Brain pericyte (primary cell): ENCODE data around the gene ZCCHC3.
"Not testable (repeated sequence)": the region's sequence is repeated elsewhere in the genome, so short reads cannot be mapped to it uniquely, and the experiment has no call there.

ENCODE experiments used
- DNase-seq: peaks from one replicate; pipeline ENCODE4 v3.0.0-alpha.2; 2012; ENCODE audit warnings: low read depth, low spot score

The ZCCHC3 gene

DNA sequence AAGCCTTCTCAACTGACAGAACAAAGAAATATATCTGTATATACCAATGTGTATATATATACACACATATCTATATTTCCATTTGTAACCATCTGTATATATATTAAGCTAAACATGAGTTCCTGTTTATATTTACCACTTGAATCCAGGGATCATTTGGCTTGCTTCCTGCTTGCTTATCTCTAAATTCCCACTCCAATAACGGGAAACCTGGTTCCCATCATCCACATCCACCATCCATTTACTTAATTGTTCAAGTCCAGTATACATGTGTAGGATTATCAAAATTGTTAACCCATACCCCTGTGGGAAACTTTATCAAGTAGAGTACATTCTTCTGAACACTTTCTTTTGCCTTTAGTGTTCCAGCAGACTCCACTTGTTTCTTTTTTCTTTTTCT is 15.5 kb downstream of the ZCCHC3 start:
- no peak for DNase-seq

DNA sequence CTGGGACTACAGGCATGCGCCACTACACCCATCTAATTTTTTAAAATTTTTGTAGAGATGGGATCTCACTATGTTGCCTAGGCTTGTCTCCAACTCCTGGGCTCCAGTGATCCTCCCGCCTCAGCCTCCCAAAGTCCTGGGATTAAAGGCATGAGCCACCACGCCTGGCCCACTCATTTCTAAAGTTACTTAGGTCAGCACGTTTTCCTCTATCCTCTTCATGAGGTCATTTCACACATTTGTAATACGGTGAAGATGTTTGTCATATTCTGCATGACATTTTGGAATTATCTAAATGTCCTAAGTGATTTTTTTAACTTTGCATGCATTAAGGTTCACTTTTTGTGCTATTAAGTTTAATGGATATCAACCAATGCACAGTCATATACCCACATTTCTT is 16.0 kb downstream of the ZCCHC3 start:
- no peak for DNase-seq

DNA sequence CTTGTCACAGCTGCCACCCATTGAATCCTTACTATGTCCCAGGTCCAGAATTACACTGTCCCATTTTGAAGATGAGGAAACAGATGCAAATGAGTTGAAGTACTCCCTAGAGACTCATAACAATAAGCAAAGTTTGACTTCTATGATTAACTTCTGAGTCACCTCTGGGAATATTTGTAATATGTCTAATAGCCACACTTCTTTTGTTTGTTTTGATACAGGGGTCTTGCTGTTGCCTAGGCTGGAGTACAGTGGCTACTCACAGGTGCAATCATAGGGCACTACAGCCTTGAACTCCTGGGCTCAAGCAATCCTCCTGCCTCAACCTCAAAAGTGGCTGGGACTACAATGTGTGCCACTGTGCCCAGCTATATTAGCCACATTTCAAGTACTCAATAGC is 16.6 kb downstream of the ZCCHC3 start:
- DNase-seq: no peak

DNA sequence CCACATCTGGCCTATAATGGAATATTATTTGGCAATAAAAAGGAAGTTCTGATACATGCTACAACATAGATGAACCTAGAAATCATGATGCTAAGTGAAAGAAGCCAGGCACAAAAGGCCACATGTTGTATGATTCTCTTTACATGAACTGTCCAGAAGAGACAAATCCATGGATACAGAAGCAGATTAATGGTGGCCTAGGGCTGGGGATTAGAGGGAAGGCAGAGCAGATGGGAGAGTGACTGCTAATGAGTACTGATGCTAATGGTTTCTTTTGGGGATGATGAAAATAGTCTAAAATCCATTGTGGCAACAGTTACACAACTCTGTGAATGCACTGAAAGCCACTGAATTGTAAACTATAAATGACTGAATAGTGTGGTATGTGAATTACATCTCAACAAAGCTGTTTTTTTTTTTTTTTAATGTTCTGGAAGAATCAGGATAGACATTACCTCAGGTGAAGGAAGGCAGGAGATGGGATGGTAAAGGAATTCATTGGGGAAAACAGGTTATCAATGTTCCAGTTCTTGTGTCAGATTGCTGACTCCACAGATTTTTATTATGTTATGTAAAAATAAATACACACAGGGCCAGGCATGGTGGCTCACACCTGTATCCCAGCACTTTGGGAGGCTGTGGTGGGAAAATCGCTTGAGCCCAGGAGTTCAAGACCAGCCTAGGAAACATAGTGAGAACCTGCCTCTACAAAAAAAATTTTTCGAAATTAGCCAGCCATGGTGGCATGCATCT is 19.1 kb downstream of the ZCCHC3 start:
- no peak for DNase-seq

DNA sequence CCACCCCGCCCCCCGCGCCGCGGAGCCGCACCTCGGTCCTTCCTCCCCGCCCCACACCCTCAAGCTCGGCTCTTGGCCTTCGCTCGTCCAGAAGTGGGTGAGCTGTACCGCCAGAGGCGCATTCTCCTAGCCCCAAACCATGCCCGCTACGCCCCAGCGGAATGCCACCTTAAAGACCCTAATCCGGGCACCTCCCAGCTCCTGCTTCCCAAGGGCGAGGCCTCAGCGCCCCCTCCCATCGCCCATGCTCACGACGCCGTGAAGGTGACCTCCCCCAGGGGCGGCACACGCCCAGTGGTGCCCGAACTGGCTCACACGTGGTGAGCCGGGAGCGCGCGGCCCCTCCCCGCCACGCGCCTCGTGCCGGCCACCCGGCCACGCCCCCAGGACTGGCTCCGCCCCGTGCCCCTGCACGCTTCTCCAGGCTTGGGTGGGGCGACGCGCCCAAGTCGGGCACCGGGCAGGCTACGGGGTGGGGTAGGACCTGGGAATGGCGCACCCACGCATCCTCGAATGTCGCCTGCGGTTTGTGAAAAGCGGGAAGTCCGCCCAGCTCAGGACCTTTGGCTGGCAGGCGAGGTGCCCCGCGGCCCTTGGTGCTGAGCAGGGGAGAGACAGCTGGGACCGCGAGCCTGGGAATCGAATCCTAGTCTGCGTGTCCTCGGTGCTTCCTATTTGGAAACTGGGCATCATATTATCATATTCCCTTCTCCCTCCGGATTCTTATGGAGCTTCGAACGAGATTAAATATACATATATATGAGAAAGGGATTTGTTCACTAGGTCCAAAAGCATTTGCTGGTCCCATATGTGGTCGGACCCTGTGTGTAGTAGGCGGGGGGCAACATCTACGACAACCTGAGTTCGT is 27.0 kb downstream of the ZCCHC3 start:
- peak; percentile 68 for DNase-seq

DNA sequence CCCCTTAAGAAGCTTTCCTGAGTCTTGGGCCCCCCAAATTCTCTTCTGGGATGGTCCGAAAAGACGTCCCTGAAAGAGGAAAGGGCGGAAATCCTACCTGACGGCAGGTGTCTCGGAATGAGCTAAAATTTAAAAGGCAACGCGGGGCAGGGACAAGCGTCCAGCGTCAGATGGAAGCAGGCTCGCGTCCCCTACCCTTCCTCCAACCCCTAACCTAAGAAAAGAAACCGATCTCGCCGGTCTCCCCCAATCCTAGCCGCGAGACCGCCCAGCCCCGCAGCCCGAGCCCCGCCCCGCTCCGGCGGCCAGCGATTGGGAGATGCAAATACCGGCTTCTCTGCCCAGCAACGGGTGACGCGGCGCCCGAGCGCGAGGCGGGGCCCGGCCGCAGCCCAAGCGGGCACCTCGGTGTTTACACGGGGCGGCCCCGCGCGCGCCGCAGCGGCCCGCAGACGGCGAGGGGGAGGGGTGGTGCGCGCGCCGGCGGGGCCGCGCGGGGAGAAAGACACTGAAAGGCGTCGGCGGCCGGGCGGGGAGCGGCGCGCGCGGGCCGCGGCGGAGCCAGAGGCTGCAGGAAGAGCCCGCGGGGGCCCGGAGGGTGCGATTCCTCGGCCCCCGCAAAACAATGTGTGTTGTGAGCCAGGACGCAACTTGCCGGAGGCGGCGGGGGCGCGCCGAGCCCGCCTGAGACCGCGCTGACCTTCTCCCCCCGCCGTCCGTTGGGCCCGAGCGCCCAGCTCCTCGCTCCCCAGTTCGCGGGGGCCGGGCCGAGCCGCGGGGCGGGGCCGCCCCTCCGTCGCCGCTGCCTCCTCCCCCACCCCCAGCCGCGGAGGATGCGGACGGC is 27.9 kb downstream of the ZCCHC3 start, which contains the start of gene SOX12:
Gene SOX12, plus strand, starts transcription at position 508 of the 844 bp plus-strand sequence. CDS start 373 bp downstream, outside the sequence.
- peak; percentile 55 for DNase-seq

DNA sequence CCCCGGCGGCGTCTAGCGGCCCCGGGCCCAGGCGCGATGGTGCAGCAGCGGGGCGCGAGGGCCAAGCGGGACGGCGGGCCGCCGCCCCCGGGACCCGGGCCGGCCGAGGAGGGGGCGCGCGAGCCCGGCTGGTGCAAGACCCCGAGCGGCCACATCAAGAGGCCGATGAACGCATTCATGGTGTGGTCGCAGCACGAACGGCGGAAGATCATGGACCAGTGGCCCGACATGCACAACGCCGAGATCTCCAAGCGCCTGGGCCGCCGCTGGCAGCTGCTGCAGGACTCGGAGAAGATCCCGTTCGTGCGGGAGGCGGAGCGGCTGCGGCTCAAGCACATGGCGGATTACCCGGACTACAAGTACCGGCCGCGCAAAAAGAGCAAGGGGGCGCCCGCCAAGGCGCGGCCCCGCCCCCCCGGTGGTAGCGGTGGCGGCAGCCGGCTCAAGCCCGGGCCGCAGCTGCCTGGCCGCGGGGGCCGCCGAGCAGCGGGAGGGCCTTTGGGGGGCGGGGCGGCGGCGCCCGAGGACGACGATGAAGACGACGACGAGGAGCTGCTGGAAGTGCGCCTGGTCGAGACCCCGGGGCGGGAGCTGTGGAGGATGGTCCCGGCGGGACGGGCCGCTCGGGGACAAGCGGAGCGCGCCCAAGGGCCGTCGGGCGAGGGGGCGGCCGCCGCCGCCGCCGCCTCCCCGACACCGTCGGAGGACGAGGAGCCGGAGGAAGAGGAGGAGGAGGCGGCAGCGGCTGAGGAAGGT is 28.7 kb downstream of the ZCCHC3 start:
- DNase-seq: no peak

DNA sequence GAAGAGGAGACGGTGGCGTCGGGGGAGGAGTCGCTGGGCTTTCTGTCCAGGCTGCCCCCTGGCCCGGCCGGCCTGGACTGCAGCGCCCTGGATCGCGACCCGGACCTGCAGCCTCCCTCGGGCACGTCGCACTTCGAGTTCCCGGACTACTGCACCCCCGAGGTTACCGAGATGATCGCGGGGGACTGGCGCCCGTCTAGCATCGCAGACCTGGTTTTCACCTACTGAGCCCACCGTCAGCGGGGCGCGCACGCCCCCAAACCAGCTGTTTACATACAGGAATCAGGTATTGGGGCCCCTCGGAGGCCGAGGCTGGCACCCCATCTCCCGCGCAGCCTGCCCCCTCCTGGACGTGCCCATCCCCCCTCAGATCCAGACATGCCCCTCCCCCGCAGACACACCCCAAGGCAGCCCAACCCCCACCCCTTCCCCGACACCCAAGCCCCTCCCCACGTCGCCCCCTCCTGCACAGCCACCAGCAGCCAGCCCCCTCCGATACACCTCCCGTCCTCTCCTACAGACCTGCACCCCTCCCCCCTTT is 29.3 kb downstream of the ZCCHC3 start:
- DNase-seq: no peak

DNA sequence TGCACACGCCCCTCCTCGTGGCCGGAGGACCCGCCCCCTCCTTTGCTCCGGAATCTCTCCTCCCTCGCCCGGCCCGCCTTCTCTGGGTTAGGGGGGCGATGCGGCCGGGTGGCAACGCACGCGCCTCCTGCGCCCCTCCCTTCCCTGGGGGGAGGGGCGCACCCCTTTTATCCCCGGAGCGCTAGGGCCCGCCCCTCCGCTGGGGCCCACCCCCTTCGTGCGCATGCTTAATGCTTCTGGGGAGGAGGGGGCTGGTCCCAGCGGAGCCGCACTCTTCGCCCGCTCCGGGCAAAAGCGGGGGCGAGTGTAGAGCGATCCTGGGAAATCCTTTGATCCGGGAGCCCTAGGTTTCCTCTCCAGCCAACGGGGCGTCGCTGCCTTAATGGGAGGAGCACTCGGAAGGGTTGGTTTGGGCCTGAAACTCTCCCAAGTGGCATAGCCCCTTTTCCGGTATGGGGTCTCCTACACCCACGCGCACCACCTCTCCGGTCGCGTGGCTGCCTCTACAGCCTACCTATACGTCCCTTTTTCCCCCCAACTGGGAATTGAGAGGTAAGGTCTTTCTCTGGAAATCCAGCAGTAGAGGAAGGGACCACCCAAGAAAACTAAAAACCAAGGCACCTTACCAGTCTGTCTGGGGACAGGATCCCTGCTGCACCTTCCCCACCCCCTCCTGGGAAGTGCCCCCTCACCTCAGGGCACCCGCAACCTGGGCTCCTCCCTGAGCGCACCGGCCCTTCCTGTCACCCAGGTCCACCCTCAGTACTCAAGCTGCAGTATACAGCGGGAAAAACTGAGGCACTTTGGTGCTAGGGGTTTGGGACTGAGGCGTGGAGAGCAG is 30.0 kb downstream of the ZCCHC3 start:
- peak; percentile 75 for DNase-seq

DNA sequence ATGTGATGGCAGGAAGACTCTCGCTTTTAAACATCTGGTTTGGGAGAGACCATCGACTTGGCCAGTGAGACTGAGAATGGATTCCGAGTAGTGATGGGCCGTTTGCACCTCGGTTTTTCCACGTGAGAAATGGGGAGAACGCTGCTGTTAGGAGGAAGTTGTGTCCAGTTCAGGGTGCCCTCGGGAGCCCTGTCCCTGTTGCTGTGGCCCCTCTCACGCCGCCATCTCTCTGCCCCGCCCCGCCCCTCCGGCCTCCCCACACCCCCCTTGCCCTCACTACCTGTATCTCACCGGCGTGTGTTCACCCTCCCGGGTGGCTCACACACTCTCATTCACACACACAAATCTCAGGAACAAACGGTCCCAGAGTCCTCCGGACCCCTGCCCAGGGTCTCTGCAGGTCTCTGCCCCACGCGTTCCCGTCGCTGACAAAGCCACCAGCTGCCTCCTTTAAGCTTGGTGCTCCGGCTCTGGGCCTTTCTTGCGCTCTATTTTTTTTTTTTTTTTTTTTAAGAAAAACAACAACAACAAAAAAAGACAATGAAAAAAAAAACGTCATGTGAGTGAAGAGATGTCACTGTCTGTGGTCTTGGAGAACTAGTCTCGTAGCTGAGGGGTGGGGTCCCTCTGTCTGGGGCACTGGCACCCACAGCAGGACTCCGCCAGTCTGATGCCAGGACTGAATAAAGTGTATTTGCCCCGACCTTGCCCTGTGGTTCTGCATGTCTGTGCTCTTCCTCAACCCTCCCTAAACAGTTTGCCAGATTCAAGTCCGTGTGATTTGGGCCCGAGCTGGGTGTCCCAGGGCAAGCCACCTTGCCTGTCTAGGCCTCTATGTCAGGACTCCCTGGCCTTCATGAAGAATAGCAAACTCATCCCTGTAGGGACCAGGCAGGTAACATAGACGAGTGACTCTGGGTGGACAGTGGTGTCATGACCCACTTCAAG is 30.9 kb downstream of the ZCCHC3 start:
- no peak for DNase-seq

DNA sequence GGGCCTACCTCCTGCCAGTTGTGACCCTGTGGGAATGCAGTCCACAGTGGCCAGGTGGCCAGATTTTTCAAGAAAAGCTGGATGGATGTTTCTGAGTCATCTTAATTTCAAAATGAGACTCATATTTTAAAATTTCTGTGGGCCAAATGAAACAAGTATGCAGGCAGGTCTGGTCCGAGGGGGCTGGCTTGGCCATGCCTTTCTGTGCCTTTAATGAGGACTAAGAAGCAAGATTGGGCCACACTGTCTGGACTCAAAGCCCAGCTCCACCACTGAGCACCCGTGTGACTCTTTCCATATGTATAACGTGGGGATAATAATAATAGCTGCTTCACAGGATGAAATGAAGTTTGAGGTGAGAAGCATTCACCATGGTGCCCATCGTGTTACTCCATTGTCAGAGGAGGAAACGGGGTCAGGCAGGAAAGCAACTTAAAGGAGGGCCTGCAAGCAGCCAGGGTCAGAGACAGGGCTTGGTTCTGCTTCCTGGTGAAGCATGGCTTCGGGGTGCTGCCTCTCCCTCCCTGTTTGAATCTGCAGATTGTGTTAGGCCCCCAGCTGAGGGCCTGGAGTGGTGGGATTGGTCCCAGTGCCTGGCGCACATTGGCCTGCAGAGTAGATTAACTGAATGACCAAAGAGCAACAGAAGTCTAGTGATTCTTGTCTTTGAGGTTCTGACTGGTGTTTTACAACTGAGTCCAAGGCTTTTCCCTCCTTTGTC is 31.8 kb downstream of the ZCCHC3 start:
- DNase-seq: no peak

DNA sequence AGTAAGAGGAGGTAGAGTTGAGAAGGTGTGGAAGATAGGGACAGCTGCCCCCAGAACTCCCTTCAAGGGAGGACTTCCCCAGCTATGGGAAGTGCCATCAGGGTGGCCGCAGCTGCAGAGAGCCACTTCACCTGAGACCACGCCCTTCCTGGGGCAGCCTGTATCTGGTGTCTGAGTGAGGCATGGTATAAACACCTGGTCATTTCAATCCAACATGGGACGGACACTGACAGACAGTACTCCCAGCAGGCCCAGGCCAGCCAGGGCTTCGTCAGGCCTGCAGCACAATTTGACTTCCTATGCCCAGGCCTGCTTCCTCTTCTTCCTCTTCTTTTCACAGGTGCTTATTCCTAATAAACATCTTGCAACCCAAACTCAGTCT is 32.5 kb downstream of the ZCCHC3 start:
- no peak for DNase-seq

DNA sequence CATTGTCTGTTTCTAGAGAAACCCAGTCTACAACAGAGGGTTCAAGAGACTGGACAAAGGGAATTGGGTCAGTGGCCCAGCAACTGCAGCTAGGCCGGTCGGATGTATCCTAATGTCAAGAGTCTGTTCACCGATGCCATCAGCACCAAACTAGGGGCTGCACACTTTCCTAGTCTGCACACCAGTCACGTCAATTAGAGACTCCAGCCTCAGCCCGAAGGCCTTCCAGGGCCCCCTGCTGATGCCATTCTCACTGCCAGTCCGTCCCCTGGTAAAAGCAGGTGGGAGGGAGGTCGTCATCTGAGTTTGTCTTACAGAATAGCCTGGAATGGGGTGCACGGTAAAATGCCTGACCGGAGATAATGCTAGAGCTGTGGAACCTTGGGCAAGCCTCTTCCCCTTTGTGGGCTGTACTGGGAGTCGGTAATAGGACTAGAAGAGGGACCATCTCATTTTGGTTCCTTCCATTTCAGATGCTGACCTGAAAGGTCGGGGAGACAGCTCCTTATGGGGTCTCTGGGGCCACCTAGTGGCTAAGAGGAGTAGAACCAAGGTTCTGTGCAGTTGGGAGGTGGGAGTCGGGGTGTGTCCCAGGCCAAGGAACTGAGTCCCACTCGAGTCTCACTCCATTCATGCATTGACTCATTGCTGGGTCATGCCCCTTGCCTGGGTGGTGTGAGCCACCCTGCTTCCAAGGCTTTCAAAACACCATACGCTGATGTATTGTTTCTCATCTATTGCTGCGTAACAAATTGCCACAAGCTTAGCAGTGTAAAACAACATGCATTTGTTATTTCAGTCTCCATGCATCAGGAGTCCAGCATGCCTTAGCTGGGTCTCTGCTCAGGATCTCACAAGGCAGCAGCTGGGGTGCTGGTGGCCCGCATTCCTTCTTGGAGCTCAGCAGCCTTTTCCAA is 33.1 kb downstream of the ZCCHC3 start:
- DNase-seq: no peak

DNA sequence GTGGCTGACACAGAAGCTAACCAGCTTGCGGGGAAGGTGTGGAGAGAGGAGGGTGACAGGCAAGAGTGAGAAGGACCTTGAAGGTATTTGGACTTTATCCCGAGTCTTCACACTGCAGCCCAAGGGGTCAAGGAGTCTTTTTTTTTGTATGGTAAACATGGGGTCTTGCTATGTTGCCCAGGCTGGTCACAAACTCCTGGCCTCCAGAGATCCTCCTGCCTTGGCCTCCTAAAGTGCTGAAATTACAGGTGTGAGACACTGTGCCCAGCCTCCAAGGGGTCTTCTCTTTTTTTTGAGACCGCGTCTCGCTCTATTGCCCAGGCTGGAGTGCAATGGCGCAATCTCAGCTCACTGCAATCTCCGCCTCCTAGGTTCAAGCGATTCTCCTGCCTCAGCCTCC is 37.2 kb downstream of the ZCCHC3 start:
- DNase-seq: no peak

DNA sequence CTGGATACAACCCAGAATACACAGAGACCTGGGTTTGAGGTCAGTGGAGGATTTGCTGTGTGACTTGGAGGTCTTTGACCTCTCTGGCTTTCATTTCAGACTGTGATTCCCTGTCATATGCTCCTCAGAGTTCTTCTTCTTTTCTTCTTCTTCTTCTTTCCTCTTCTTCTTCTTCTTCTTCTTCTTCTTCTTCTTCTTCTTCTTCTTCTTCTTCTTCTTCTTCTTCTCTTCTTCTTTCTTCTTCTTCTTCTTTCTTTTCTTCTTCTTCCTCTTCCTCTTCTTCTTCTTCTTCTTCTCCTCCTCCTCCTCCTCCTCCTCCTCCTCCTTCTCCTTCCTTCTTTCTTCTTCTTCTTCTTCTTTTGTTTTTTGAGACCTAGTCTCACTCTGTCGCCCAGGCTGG is 38.7 kb downstream of the ZCCHC3 start:
- not testable (repeated sequence) for DNase-seq

DNA sequence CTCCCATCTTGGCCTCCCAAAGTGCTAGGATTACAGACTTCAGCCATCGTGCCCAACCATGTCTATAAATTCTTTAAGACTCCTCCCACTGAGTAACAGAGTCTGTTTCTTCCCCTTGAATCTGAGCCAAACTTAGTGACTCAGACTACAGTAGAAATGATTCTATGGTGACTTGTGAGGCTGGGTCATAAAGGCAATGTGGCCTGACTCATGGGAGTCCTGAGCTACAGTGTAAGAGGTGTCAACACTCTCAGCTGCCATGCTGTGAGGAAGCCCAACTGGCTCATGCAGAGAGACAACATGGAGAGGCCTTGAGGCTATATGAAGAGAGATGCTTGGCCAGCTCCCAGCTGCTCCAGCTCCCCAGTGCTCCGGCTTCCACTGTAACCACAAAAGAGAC is 44.3 kb downstream of the ZCCHC3 start:
- no peak for DNase-seq

DNA sequence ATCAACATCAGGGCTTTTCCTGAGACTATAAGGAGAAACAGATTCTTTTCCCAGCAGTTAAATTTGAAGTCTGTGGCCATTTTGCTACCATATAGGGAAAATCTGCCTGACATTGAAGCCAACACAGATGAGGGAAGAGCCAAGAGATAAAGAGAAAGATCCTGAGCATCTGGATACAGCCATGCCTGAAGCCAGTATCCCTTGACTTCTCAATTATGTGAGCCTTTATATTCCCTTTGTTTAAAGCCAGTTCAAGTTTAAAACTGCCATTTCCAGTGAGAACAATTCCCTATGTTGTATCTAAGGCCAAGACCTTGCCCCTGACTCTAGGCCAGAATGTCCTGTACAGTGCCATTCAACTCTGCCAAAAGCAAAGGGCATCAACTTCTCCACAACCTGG is 45.7 kb downstream of the ZCCHC3 start:
- DNase-seq: no peak
